SK-N-SH (cell line): ENCODE measurements around the gene MEX3A. TPM values are rescaled to one million over a fixed set of nuclear protein-coding genes. Genes with fewer than 3 reads are reported as not detected.

Experiments used
- CTCF ChIA-PET: fragments of 300-600, 350-600 bp; formaldehyde crosslinking; extraction: SDS; loops from one replicate; lab custom pipeline; 2021; lab: Yijun Ruan, JAX
- POLR2A ChIA-PET: fragments of 350-600 bp; sonication (Branson Sonifier 250); formaldehyde crosslinking; extraction: SDS; loops from one replicate; lab custom pipeline; 2020; ENCODE audit warnings: antibody characterized with exemption, inconsistent platforms; lab: Yijun Ruan, JAX
- DNase-seq: peaks from one replicate; pipeline ENCODE4 v3.0.0; 2012
- H2AFZ ChIP-seq: fragments of 200-600 bp; sonication (generic); 2 replicates; pipeline ENCODE4 v1.8.1; 2016; ENCODE audit warnings: antibody characterized with exemption, mild to moderate bottlenecking, low read depth
- H3F3A ChIP-seq: fragments of 200-600 bp; sonication (generic); replicated peaks from 2 replicates; pipeline ENCODE3; 2016; ENCODE audit warnings: antibody characterized with exemption, mild to moderate bottlenecking; ENCODE audit not compliant: insufficient read depth
- H3K27ac ChIP-seq, 2 experiments: fragments of 200-500 bp in 1 of 2; fragments of 200-600 bp in 1 of 2; sonication (Bioruptor generic) in 1 of 2; sonication (generic), shearing (Covaris generic) in 1 of 2; 2 replicates each; pipeline versions ENCODE4 v1.5.1 to v1.6.1; 2014 to 2016; ENCODE audit warnings: low read depth in 2 of 2, inconsistent platforms in 1 of 2, low read length in 1 of 2, mild to moderate bottlenecking in 1 of 2, mixed read lengths in 1 of 2
- H3K27me3 ChIP-seq: fragments of 200-600 bp; sonication (generic), shearing (Covaris generic); 2 replicates; pipeline ENCODE4 v1.6.1; 2016; ENCODE audit warnings: mixed run types; ENCODE audit not compliant: insufficient read depth
- H3K36me3 ChIP-seq, 2 experiments: fragments of 200-500 bp in 1 of 2; fragments of 200-600 bp in 1 of 2; sonication (Bioruptor generic) in 1 of 2; sonication (generic) in 1 of 2; replicated peaks in 1 of 2; 2 replicates each; pipeline versions ENCODE3 to v1.5.1; 2014 to 2016; ENCODE audit warnings: low read length in 1 of 2, mild to moderate bottlenecking in 1 of 2; ENCODE audit not compliant: insufficient read depth in 2 of 2, control insufficient read depth in 1 of 2
- H3K4me1 ChIP-seq, 2 experiments: fragments of 200-500 bp in 1 of 2; fragments of 200-600 bp in 1 of 2; sonication (Bioruptor generic) in 1 of 2; sonication (generic), shearing (Covaris generic) in 1 of 2; 2 replicates each; pipeline versions ENCODE4 v1.5.1 to v1.6.1; 2014 to 2016; ENCODE audit warnings: low read depth in 1 of 2, low read length in 1 of 2, mixed run types in 1 of 2; ENCODE audit not compliant: insufficient read depth in 2 of 2, control insufficient read depth in 1 of 2
- H3K4me2 ChIP-seq: fragments of 200-600 bp; sonication (generic), shearing (Covaris generic); 2 replicates; pipeline ENCODE4 v1.6.1; 2017; ENCODE audit warnings: mixed run types
- H3K4me3 ChIP-seq, 2 experiments: fragments of 200-500 bp in 1 of 2; fragments of 200-600 bp in 1 of 2; sonication (Bioruptor generic) in 1 of 2; sonication (generic), shearing (Covaris generic) in 1 of 2; 2 replicates each; pipeline versions ENCODE4 v1.5.1 to v1.8.1; 2014 to 2016; ENCODE audit warnings: low read depth in 2 of 2, inconsistent platforms in 1 of 2, low read length in 1 of 2, mild to moderate bottlenecking in 1 of 2, mixed read lengths in 1 of 2, moderate library complexity in 1 of 2
- H3K79me2 ChIP-seq: fragments of 200-600 bp; sonication (generic); 2 replicates; pipeline ENCODE4 v1.8.1; 2017; ENCODE audit warnings: mild to moderate bottlenecking; ENCODE audit not compliant: insufficient read depth
- H3K9ac ChIP-seq: fragments of 200-600 bp; sonication (generic); 2 replicates; pipeline ENCODE4 v1.6.1; 2017; ENCODE audit warnings: mixed run types
- H3K9me2 ChIP-seq: fragments of 200-600 bp; sonication (generic); 2 replicates; pipeline ENCODE4 v1.6.1; 2017; ENCODE audit warnings: mixed run types
- H3K9me3 ChIP-seq: fragments of 200-600 bp; sonication (generic); 2 replicates; pipeline ENCODE4 v1.6.1; 2017; ENCODE audit warnings: mixed run types, mild to moderate bottlenecking, moderate library complexity
- H4K20me1 ChIP-seq: fragments of 200-600 bp; sonication (generic); 2 replicates; pipeline ENCODE4 v1.6.1; 2017; ENCODE audit warnings: mild to moderate bottlenecking, mixed run types; ENCODE audit not compliant: insufficient read depth
- ELF1 ChIP-seq: IDR thresholded peaks from 2 replicates; pipeline ENCODE4 v1.4.0; 2012
- EP300 ChIP-seq, 2 experiments: IDR thresholded peaks; 2 replicates each; pipeline versions ENCODE4 v1.4.0 to v1.6.1; 2012; ENCODE audit warnings: borderline replicate concordance in 1 of 2, low read depth in 1 of 2, low read length in 1 of 2
- EZH2phosphoT487 ChIP-seq: fragments of 200-600 bp; sonication (generic); IDR thresholded peaks from 2 replicates; pipeline ENCODE4 v1.6.1; 2017; ENCODE audit warnings: low read depth, mixed run types, mild to moderate bottlenecking, antibody characterized with exemption, moderate library complexity, borderline replicate concordance
- FOSL2 ChIP-seq: IDR thresholded peaks from 2 replicates; pipeline ENCODE4 v1.4.0; 2012; ENCODE audit warnings: low read depth, mild to moderate bottlenecking, moderate library complexity, borderline replicate concordance
- FOXJ3 ChIP-seq: sonication (generic); formaldehyde crosslinking; IDR thresholded peaks from 2 replicates; pipeline ENCODE4 v1.5.1; 2020; ENCODE audit warnings: mild to moderate bottlenecking, missing genetic modification reagents
- FOXM1 ChIP-seq: IDR thresholded peaks from 2 replicates; pipeline ENCODE4 v1.4.0; 2012; ENCODE audit warnings: low read depth, mild to moderate bottlenecking
- GABPA ChIP-seq: IDR thresholded peaks from 2 replicates; pipeline ENCODE4 v1.4.0; 2012; ENCODE audit warnings: low read depth, mild to moderate bottlenecking
- JUND ChIP-seq: IDR thresholded peaks from 2 replicates; pipeline ENCODE4 v1.4.0; 2012
- MAX ChIP-seq: IDR thresholded peaks from 2 replicates; pipeline ENCODE4 v1.4.0; 2012; ENCODE audit warnings: low read depth
- NRF1 ChIP-seq: IDR thresholded peaks from 2 replicates; pipeline ENCODE4 v1.6.1; 2012; ENCODE audit warnings: low read depth, mild to moderate bottlenecking, low read length
- PBX3 ChIP-seq: IDR thresholded peaks from 2 replicates; pipeline ENCODE4; 2012
- POLR2AphosphoS5 ChIP-seq: IDR thresholded peaks from 2 replicates; pipeline ENCODE4 v1.6.1; 2012; ENCODE audit warnings: low read depth, low read length
- RAD21 ChIP-seq: IDR thresholded peaks from 2 replicates; pipeline ENCODE4 v1.6.1; 2012; ENCODE audit warnings: mild to moderate bottlenecking, low read length
- RFX5 ChIP-seq: IDR thresholded peaks from 2 replicates; pipeline ENCODE4 v1.6.1; 2012; ENCODE audit warnings: mild to moderate bottlenecking, improper control_type of control experiment, low read length
- SIN3A ChIP-seq: IDR thresholded peaks from 2 replicates; pipeline ENCODE4 v1.6.1; 2012; ENCODE audit warnings: low read depth, mild to moderate bottlenecking, low read length, moderate library complexity, borderline replicate concordance
- TAF1 ChIP-seq: IDR thresholded peaks from 2 replicates; pipeline ENCODE4 v1.6.1; 2012; ENCODE audit warnings: low read depth, mild to moderate bottlenecking, low read length, moderate library complexity, borderline replicate concordance
- TCF12 ChIP-seq: IDR thresholded peaks from 2 replicates; pipeline ENCODE4 v1.4.0; 2012
- USF1 ChIP-seq: IDR thresholded peaks from 2 replicates; pipeline ENCODE4 v1.4.0; 2012; ENCODE audit warnings: low read depth, borderline replicate concordance
- YY1 ChIP-seq: IDR thresholded peaks from 2 replicates; pipeline ENCODE4 v1.4.0; 2012; ENCODE audit warnings: low read depth, mild to moderate bottlenecking
- ZBTB33 ChIP-seq: IDR thresholded peaks from 2 replicates; pipeline ENCODE4 v1.4.0; 2012; ENCODE audit warnings: low read depth, borderline replicate concordance
- WGBS: methylation state at CpG from one replicate; pipeline ENCODE4 v1.1.6; 2017; ENCODE audit warnings: low lambda C conversion rate; 5-methylcytosine and 5-hydroxymethylcytosine counted together
- polyA plus RNA-seq, 3 experiments: library from polyadenylated mRNA; depleted of rRNA; stranded (reverse); fragments of >200 nt; gene quantifications; 2 replicates each; pipeline ENCODE4 v1.2.3, GENCODE V29; 2012

The MEX3A gene
- polyA plus RNA-seq, 1 of the 3 experiments (the other 2 are of a cell fraction) = 16.2 TPM

GRCh38 chr1:156128308-156128653, 46.0 kb upstream of the MEX3A start:
- peaks cover 93% of the 10 kb centered on the region for H3F3A ChIP-seq
- ChIA-PET POLR2A (interaction anchor here (0.9 to 1.2 kb wide), 3 partner anchors 14 to 35 kb away, joined by 4 to 5 read pairs (median 5); partner anchors contain the start of gene LMNA), CTCF (interaction anchor here (1.4 to 40.5 kb wide), 9 partner anchors 11 to 129 kb away, joined by 3 to 1559 read pairs (median 14); partner anchors contain the start of genes LMNA and MEX3A)
- peaks cover 80% of the 10 kb centered on the region for H4K20me1 ChIP-seq
- H3K4me1 ChIP-seq = peaks cover 63 to 64% of the 10 kb centered on the region in 2 experiments
- H3K4me2 ChIP-seq = peak overlapping the region; percentile 91
- H3K9me3 ChIP-seq = no peaks in the 10 kb centered on the region
- peak overlapping the region; percentile 97 for H3K9ac ChIP-seq
- H2AFZ ChIP-seq = no peak overlapping the region
- H3K36me3 ChIP-seq = peaks cover 13 to 42% of the 10 kb centered on the region in 2 experiments
- TF ChIP-seq GABPA = no peak
- no peak for TF ChIP-seq MAX
- no peak for TF ChIP-seq FOXM1
- TF ChIP-seq JUND = no peak
- DNase-seq = no peak
- H3K9me2 ChIP-seq = no peaks in the 10 kb centered on the region
- WGBS = 43% methylated on average over 2 of the region's 2 CpGs
- peaks cover 93% of the 10 kb centered on the region for H3K79me2 ChIP-seq
- H3K27ac ChIP-seq = peak overlapping the region; percentile 94 to 100
- H3K4me3 ChIP-seq = peak overlapping the region in 1 of 2 experiments; percentile 30; a peak in 2 of 4 replicates
- no peaks in the 10 kb centered on the region for H3K27me3 ChIP-seq

- Histone ChIP-seq H3K36me3 (peaks cover 13 to 28% of the 10 kb centered on the region in 2 experiments), H3K9me2 (no peaks in the 10 kb centered on the region), H2AFZ (no peak overlapping the region), H3K9ac (peak overlapping the region; percentile 97), H3K9me3 (no peaks in the 10 kb centered on the region), H3K79me2 (peaks cover 93% of the 10 kb centered on the region), H3K4me3 (peak overlapping the region; percentile 12 to 56; a peak in 3 of 4 replicates), H3K27ac (peak overlapping the region; percentile 97 to 100), H3K4me1 (peaks cover 76 to 78% of the 10 kb centered on the region in 2 experiments), H4K20me1 (peaks cover 79% of the 10 kb centered on the region), H3F3A (peaks cover 94% of the 10 kb centered on the region), H3K4me2 (peak overlapping the region; percentile 91), H3K27me3 (no peaks in the 10 kb centered on the region)
- WGBS = 11% methylated on average over 14 of the region's 15 CpGs
- DNase-seq = no peak
- CTCF ChIA-PET = interaction anchor here (1.4 to 40.5 kb wide), 9 partner anchors 10 to 259 kb away, joined by 3 to 1559 read pairs (median 7); partner anchors contain the start of genes LMNA and MEX3A
- POLR2A ChIA-PET = interaction anchor here (0.7 to 0.9 kb wide), 2 partner anchors 8 to 25 kb away, joined by 3 read pairs; no protein-coding TSS in a partner anchor
- TF ChIP-seq FOSL2 (peak; percentile 76), FOXM1 (no peak), FOXJ3 (CRISPR knock-in tag) (no peak), JUND (peak; percentile 51), PBX3 (peak; percentile 41), TAF1 (no peak), ELF1 (0 out of 2 replicates have a peak, but pooled peaks have one; percentile 4), USF1 (no peak), SIN3A (no peak), RAD21 (no peak), TCF12 (peak; percentile 69), POLR2AphosphoS5 (peak; percentile 28; the same call in 1 of the 2 replicates), EZH2phosphoT487 (no peak), ZBTB33 (no peak), RFX5 (no peak), EP300 (IDR thresholded peaks at IDR 0.05; ENCODE audit: borderline replicate concordance in 1 of 2, low read depth in 1 of 2, low read length in 1 of 2) (peak in 1 of 2 experiments; percentile 32; a peak in 1 of 4 replicates), YY1 (0 out of 2 replicates have a peak, but pooled peaks have one; percentile 12), NRF1 (no peak), MAX (peak; percentile 60; the same call in 1 of the 2 replicates)
Measured at GRCh38 chr1:156126630-156127534, 44.6 kb upstream of the MEX3A start.
